Thyroid gland (tissue), 4 donors: ENCODE measurements around the gene EDN2. TPM values are rescaled to one million over a fixed set of nuclear protein-coding genes. Genes with fewer than 3 reads are reported as not detected.

ENCODE experiments used
- DNase-seq, 2 donors: peaks; one replicate each; pipeline ENCODE4 v3.0.0-alpha.2; 2019
- H3K27ac ChIP-seq, 3 donors: fragments of 200-600 bp; sonication (generic); 1 replicate in 2 of 3; 2 replicates in 1 of 3; pipeline ENCODE4 v1.5.1; 2016 to 2019; ENCODE audit warnings: mild to moderate bottlenecking in 1 of 3, moderate library complexity in 1 of 3
- H3K27me3 ChIP-seq: fragments of 200-600 bp; sonication (generic); one replicate; pipeline ENCODE4 v1.5.1; 2019
- H3K36me3 ChIP-seq, 2 donors: fragments of 200-600 bp; sonication (generic); one replicate each; pipeline ENCODE4 v1.5.1; 2016 to 2019
- H3K4me1 ChIP-seq, 2 donors: fragments of 200-600 bp; sonication (generic); one replicate each; pipeline ENCODE4 v1.5.1; 2017 to 2019
- H3K4me3 ChIP-seq, 3 donors: fragments of 200-600 bp; sonication (generic); replicated peaks in 1 of 3; 1 replicate in 2 of 3; 2 replicates in 1 of 3; pipeline ENCODE4 v1.5.1; 2016; ENCODE audit warnings: mild to moderate bottlenecking in 1 of 3
- H3K9me3 ChIP-seq: fragments of 200-600 bp; sonication (generic); one replicate; pipeline ENCODE4 v1.5.1; 2017
- CTCF ChIP-seq, 6 experiments: fragments of 200-600 bp in 3 of 6; fragments of 450-650 bp in 3 of 6; sonication (generic) in 3 of 6; IDR thresholded peaks; one replicate each; pipeline ENCODE4 v1.5.1; 2016 to 2019; ENCODE audit warnings: antibody characterized with exemption in 6 of 6, mild to moderate bottlenecking in 2 of 6, inconsistent platforms in 1 of 6, moderate library complexity in 1 of 6
- POLR2A ChIP-seq, 2 donors: fragments of 450-650 bp; IDR thresholded peaks; one replicate each; pipeline ENCODE4 v1.6.1; 2017; ENCODE audit warnings: antibody characterized with exemption in 2 of 2, mild to moderate bottlenecking in 2 of 2, moderate library complexity in 1 of 2
- WGBS, 2 donors: methylation state at CpG; one replicate each; pipeline ENCODE4 v1.1.5; 2017; 5-methylcytosine and 5-hydroxymethylcytosine counted together
- intact Hi-C: fragments of 100-400 bp; cut with DNase I; formaldehyde crosslinking; loops from one replicate; pipeline ENCODE4 v1.15.1; 2023
- total RNA-seq, 4 donors: library from RNA; depleted of rRNA; stranded (reverse); fragments of >200 nt; gene quantifications; one replicate each; pipeline ENCODE4 v1.2.3, GENCODE V29; 2016

Gene EDN2
- total RNA-seq, 4 donors from 2014 or later = not detected

DNA sequence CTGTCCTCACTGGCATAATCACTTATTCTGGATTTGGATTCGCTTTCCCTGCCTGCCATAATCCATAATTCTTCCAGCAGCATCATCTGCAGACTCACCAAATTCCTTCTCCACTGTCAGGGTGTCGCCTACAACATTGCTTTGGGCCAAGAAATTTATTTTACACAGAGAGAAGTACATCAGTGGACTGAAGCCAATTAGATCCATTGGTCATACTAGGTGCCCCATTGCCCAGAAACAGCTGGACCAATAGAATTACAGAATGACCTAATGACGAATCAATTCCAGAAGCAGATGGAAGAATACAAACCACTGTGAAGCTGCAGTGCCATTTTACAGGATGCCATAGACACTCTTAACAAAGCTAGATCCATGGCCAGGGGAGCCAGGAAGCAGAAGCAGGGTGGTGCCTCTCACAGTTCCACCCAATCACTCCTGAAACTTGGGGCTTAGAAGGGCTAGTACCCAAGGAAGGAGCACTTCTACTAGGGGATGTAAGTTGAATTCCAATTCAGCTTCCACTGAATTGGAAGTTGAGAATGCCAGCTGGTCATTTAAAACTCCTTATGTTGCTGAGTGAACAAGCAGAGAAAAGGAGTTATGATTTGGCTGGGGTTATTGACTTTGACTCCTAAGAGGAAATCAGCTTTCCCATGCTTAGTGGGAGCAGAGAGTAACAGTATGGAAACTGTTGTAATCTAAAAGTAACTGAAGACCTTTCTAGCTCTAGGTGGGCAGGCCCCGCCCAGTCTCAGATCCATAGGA lies 44.0 kb downstream of the EDN2 start:
- intact Hi-C loops = no loop called here
- no peak for DNase-seq
- Histone ChIP-seq H3K27ac (no peak overlapping the region), H3K27me3 (no peaks in the 10 kb centered on the region), H3K4me1 (no peaks in the 10 kb centered on the region), H3K4me3 (no peak overlapping the region), H3K36me3 (no peaks in the 10 kb centered on the region), H3K9me3 (no peaks in the 10 kb centered on the region)
- TF ChIP-seq CTCF (IDR thresholded peaks at IDR 0.05) (no peak), POLR2A (IDR thresholded peaks at IDR 0.05) (no peak)
- 94 to 96% methylated on average over 4 of the region's 4 CpGs for WGBS, 2 donors

DNA sequence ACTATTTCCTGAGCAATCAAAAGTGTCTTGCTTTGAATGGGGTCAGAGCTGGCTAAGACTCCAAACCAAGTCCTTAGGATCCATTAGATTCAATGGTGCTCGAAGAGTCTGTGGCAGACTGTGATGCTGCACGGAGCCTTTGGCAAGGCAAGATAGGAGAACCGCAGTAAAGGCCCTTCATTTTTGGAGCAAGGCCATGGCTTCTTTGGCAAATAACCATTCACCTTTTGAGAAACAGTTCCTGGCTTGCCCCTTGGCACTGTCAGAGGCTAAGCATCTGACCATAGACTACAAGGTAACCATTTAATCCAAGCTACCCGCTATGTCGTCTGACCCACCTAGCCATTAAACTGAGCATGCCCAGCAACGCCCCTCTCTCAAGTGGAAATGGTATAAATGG lies 45.2 kb downstream of the EDN2 start:
- Histone ChIP-seq H3K27ac (no peak overlapping the region), H3K27me3 (no peaks in the 10 kb centered on the region), H3K4me3 (no peak overlapping the region), H3K9me3 (no peaks in the 10 kb centered on the region), H3K4me1 (no peaks in the 10 kb centered on the region), H3K36me3 (no peaks in the 10 kb centered on the region)
- DNase-seq = peak; percentile 39 to 42
- TF ChIP-seq CTCF (IDR thresholded peaks at IDR 0.05) (no peak), POLR2A (IDR thresholded peaks at IDR 0.05) (no peak)
- intact Hi-C loops = no loop called here
- WGBS, 2 donors = 42 to 56% methylated on average over 6 of the region's 6 CpGs

- DNase-seq = no peak
- Histone ChIP-seq H3K4me3 (no peak overlapping the region), H3K9me3 (no peaks in the 10 kb centered on the region), H3K27ac (no peak overlapping the region), H3K4me1 (no peaks in the 10 kb centered on the region), H3K36me3 (no peaks in the 10 kb centered on the region), H3K27me3 (no peaks in the 10 kb centered on the region)
- intact Hi-C loops = no loop called here
- WGBS, 2 donors = 91 to 98% methylated on average over 1 of the region's 1 CpG
- no peak for TF ChIP-seq POLR2A (IDR thresholded peaks at IDR 0.05)
- no peak for TF ChIP-seq CTCF (IDR thresholded peaks at IDR 0.05)
Observed at GRCh38 chr1:41438711-41439110, 45.8 kb downstream of the EDN2 start.

DNA sequence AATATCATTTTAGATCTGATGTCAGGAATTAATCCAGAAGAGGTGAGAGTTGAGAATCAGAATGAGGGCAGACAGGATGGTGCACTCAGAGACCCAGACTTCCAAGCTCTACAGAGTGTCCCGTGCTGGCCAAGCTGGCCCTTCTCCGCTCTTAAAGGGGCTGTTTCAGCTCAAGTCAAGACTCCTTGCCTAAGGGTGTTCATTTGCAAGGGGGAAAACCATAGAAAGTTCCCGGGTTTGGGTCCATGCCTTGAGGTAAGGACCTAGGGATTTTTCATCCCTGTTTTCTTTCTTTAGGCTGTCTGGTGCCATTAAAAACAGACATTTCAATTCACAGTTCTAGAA lies 47.5 kb downstream of the EDN2 start:
- Histone ChIP-seq H3K4me3 (no peak overlapping the region), H3K9me3 (no peaks in the 10 kb centered on the region), H3K27me3 (no peaks in the 10 kb centered on the region), H3K27ac (no peak overlapping the region), H3K4me1 (peaks cover 15 to 16% of the 10 kb centered on the region in 2 donors), H3K36me3 (no peaks in the 10 kb centered on the region)
- no peak for DNase-seq
- TF ChIP-seq POLR2A (IDR thresholded peaks at IDR 0.05) (no peak), CTCF (IDR thresholded peaks at IDR 0.05) (no peak)
- WGBS, 2 donors = 60 to 70% methylated on average over 3 of the region's 3 CpGs
- intact Hi-C loops = no loop called here

- intact Hi-C loops = no loop called here
- Histone ChIP-seq H3K27ac (no peak overlapping the region), H3K27me3 (no peaks in the 10 kb centered on the region), H3K4me1 (peaks cover 15 to 19% of the 10 kb centered on the region in 2 donors), H3K36me3 (no peaks in the 10 kb centered on the region), H3K4me3 (no peak overlapping the region), H3K9me3 (no peaks in the 10 kb centered on the region)
- DNase-seq = no peak
- 89 to 91% methylated on average over 5 of the region's 5 CpGs for WGBS, 2 donors
- no peak for TF ChIP-seq CTCF (IDR thresholded peaks at IDR 0.05)
Observed at GRCh38 chr1:41436281-41437010, 48.0 kb downstream of the EDN2 start.
